Measurements from ENCODE around the gene DMD. TPM values are rescaled to one million over a fixed set of nuclear protein-coding genes. Genes with fewer than 3 reads are reported as not detected.

Gene DMD
- total and polyA plus RNA-seq, 2 of the 13 experiments (the other 11 are each of a cell fraction or from before 2014, with no cell fraction given): 17.6 to 25.9 TPM

DNA sequence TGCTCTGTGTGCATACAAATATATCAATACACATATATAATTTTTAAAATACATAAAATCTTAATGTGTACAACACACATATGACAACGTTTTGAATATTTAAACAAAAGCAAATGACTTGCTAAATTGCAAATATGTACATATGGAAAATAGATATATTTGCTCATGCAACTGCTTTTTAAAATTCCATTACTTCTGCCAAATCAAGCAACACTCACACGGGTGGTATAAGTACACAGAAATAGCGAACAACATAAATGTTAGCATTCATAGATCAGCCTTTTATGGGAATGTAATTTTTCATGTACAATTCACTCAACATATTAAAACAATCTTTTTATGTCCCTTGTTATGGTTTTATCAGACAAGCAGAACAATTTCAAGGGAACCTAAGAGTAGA lies 116.3 kb downstream of the DMD start:
- in situ Hi-C loops (cut with HindIII; ENCODE audit: extremely low pct_ligation_motif_present, low pct_unique_long_range_greater_than_20kb): no loop called here
- no TSS peak for BruUV-seq (replicated peaks)
- no peak overlapping the region for H3K4me2 ChIP-seq (ENCODE audit: low read depth, low read length)
- no peak overlapping the region for H3K27ac ChIP-seq (ENCODE audit: extremely low read length, insufficient read depth, low read length)
- H3K9ac ChIP-seq (ENCODE audit: insufficient read depth, low read depth, low read length): no peak overlapping the region
- DNase-seq (ENCODE audit: low spot score) (no peak), FAIRE-seq (no peak), ATAC-seq (no peak)
- no peaks in the 10 kb centered on the region for H3K4me1 ChIP-seq (ENCODE audit: insufficient read depth, low read length)
- no peak overlapping the region for H3K4me3 ChIP-seq (replicated peaks in 1 of 3; ENCODE audit: insufficient read depth in 1 of 3, low read depth in 2 of 3, low read length in 3 of 3)
- H3K9me3 ChIP-seq (ENCODE audit: low read length): no peaks in the 10 kb centered on the region
- H2AFZ ChIP-seq (ENCODE audit: low read length): no peak overlapping the region
- POLR2A ChIA-PET: no interaction called here
- no peaks in the 10 kb centered on the region for H4K20me1 ChIP-seq (ENCODE audit: insufficient read depth, low read length)
- H3K79me2 ChIP-seq (ENCODE audit: insufficient read depth, low read length): no peaks in the 10 kb centered on the region
- intact Hi-C loops (cut with micrococcal nuclease; ENCODE audit: unreplicated experiment): no loop called here
- H3K27me3 ChIP-seq (ENCODE audit: control insufficient read depth in 1 of 2, insufficient read depth in 2 of 2, low read length in 2 of 2): no peaks in the 10 kb centered on the region
- H3K36me3 ChIP-seq (replicated peaks in 1 of 2; ENCODE audit: control insufficient read depth in 1 of 2, insufficient read depth in 2 of 2, low read length in 2 of 2): no peaks in the 10 kb centered on the region
- CTCF ChIA-PET (ENCODE audit: low intra/inter-chr PET ratio, low total read pairs): no interaction called here
- WGBS (ENCODE audit: low lambda C conversion rate): 2% methylated on average over 3 of the region's 3 CpGs
- TF ChIP-seq, protein P1, sequence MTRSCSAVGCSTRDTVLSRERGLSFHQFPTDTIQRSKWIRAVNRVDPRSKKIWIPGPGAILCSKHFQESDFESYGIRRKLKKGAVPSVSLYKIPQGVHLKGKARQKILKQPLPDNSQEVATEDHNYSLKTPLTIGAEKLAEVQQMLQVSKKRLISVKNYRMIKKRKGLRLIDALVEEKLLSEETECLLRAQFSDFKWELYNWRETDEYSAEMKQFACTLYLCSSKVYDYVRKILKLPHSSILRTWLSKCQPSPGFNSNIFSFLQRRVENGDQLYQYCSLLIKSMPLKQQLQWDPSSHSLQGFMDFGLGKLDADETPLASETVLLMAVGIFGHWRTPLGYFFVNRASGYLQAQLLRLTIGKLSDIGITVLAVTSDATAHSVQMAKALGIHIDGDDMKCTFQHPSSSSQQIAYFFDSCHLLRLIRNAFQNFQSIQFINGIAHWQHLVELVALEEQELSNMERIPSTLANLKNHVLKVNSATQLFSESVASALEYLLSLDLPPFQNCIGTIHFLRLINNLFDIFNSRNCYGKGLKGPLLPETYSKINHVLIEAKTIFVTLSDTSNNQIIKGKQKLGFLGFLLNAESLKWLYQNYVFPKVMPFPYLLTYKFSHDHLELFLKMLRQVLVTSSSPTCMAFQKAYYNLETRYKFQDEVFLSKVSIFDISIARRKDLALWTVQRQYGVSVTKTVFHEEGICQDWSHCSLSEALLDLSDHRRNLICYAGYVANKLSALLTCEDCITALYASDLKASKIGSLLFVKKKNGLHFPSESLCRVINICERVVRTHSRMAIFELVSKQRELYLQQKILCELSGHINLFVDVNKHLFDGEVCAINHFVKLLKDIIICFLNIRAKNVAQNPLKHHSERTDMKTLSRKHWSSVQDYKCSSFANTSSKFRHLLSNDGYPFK (CRISPR knock-in tag; IDR thresholded peaks at IDR 0.05; ENCODE audit: borderline replicate concordance): no peak
- TF ChIP-seq ZNF672 (CRISPR knock-in tag; IDR thresholded peaks at IDR 0.05): no peak
- no peak for TF ChIP-seq CENPX (CRISPR knock-in tag; IDR thresholded peaks at IDR 0.05)
- no peak for TF ChIP-seq ZFP37 (CRISPR knock-in tag; IDR thresholded peaks at IDR 0.05; ENCODE audit: borderline replicate concordance)
- no peak for TF ChIP-seq SP1 (IDR thresholded peaks at IDR 0.05)
- TF ChIP-seq SP1 (CRISPR knock-in tag; IDR thresholded peaks at IDR 0.05): no peak
- TF ChIP-seq, protein P2, sequence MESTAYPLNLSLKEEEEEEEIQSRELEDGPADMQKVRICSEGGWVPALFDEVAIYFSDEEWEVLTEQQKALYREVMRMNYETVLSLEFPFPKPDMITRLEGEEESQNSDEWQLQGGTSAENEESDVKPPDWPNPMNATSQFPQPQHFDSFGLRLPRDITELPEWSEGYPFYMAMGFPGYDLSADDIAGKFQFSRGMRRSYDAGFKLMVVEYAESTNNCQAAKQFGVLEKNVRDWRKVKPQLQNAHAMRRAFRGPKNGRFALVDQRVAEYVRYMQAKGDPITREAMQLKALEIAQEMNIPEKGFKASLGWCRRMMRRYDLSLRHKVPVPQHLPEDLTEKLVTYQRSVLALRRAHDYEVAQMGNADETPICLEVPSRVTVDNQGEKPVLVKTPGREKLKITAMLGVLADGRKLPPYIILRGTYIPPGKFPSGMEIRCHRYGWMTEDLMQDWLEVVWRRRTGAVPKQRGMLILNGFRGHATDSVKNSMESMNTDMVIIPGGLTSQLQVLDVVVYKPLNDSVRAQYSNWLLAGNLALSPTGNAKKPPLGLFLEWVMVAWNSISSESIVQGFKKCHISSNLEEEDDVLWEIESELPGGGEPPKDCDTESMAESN (CRISPR knock-in tag; conservative IDR thresholded peaks at IDR 0.05): no peak
- TF ChIP-seq, protein P3, sequence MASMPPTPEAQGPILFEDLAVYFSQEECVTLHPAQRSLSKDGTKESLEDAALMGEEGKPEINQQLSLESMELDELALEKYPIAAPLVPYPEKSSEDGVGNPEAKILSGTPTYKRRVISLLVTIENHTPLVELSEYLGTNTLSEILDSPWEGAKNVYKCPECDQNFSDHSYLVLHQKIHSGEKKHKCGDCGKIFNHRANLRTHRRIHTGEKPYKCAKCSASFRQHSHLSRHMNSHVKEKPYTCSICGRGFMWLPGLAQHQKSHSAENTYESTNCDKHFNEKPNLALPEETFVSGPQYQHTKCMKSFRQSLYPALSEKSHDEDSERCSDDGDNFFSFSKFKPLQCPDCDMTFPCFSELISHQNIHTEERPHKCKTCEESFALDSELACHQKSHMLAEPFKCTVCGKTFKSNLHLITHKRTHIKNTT (CRISPR knock-in tag; IDR thresholded peaks at IDR 0.05): no peak
- no peak for TF ChIP-seq NBN (conservative IDR thresholded peaks at IDR 0.05)
- no peak for TF ChIP-seq POGZ (CRISPR knock-in tag; IDR thresholded peaks at IDR 0.05)
- TF ChIP-seq ZNF451 (CRISPR knock-in tag; IDR thresholded peaks at IDR 0.05): no peak
- TF ChIP-seq ZNF335 (CRISPR knock-in tag; IDR thresholded peaks at IDR 0.05): no peak
- TF ChIP-seq SRSF9 (IDR thresholded peaks at IDR 0.05; ENCODE audit: borderline replicate concordance, insufficient read depth, low read depth, low read length, poor library complexity, severe bottlenecking): no peak
- TF ChIP-seq, protein P4, sequence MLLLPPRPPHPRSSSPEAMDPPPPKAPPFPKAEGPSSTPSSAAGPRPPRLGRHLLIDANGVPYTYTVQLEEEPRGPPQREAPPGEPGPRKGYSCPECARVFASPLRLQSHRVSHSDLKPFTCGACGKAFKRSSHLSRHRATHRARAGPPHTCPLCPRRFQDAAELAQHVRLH (CRISPR knock-in tag; IDR thresholded peaks at IDR 0.05; ENCODE audit: borderline replicate concordance, low read depth): no peak
- no peak for TF ChIP-seq JUNB (CRISPR knock-in tag; IDR thresholded peaks at IDR 0.05; ENCODE audit: borderline replicate concordance)
- TF ChIP-seq ZNF317 (CRISPR knock-in tag; IDR thresholded peaks at IDR 0.05): no peak
- TF ChIP-seq, protein P5, sequence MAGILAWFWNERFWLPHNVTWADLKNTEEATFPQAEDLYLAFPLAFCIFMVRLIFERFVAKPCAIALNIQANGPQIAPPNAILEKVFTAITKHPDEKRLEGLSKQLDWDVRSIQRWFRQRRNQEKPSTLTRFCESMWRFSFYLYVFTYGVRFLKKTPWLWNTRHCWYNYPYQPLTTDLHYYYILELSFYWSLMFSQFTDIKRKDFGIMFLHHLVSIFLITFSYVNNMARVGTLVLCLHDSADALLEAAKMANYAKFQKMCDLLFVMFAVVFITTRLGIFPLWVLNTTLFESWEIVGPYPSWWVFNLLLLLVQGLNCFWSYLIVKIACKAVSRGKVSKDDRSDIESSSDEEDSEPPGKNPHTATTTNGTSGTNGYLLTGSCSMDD (CRISPR knock-in tag; IDR thresholded peaks at IDR 0.05): no peak
- no peak for TF ChIP-seq SRSF4 (IDR thresholded peaks at IDR 0.05; ENCODE audit: low read depth, low read length, poor library complexity, severe bottlenecking)

Measured in HepG2 (cell line).